WTC11 (cell line): Measurements from ENCODE around the gene RNF150. TPM values are rescaled to one million over a fixed set of nuclear protein-coding genes. Genes with fewer than 3 reads are reported as not detected.

Source experiments
- ATAC-seq: fragments of 200-7000 bp; cut with Tn5 transposase; 2 replicates; pipeline ENCODE4 v1.10.0; 2021; ENCODE audit warnings: mild to moderate bottlenecking, moderate library complexity
- CTCF ChIA-PET: fragments of 300-600 bp; sonication (Branson Sonifier 250); formaldehyde crosslinking; loops from one replicate; lab custom pipeline; 2021; ENCODE audit warnings: antibody characterized with exemption; lab: Charles Lee
- POLR2A ChIA-PET: fragments of 350-600 bp; sonication (Branson Sonifier 250); formaldehyde crosslinking; loops from one replicate; lab custom pipeline; 2021; ENCODE audit warnings: antibody characterized with exemption; lab: Charles Lee
- DNase-seq: peaks from one replicate; pipeline ENCODE4 v3.0.0; 2021; ENCODE audit warnings: low spot score
- H3K27ac Mint-ChIP-seq: 2 replicates; pipeline ENCODE4 v1.8.0; 2021; ENCODE audit warnings: mixed read lengths
- H3K27me3 Mint-ChIP-seq: 2 replicates; pipeline ENCODE4 v1.8.0; 2021; ENCODE audit warnings: low read depth, mild to moderate bottlenecking, moderate library complexity, mixed read lengths
- H3K36me3 Mint-ChIP-seq: 2 replicates; pipeline ENCODE4 v1.8.0; 2021; ENCODE audit warnings: mixed read lengths
- H3K4me1 Mint-ChIP-seq: 2 replicates; pipeline ENCODE4 v1.8.0; 2022; ENCODE audit warnings: mixed read lengths
- H3K4me3 Mint-ChIP-seq: 2 replicates; pipeline ENCODE4 v1.8.0; 2021; ENCODE audit warnings: mild to moderate bottlenecking, moderate library complexity, mixed read lengths
- H3K9me3 Mint-ChIP-seq: 2 replicates; pipeline ENCODE4 v1.8.0; 2021; ENCODE audit warnings: mixed read lengths
- ATF1 ChIP-seq: sonication (generic); formaldehyde crosslinking; IDR thresholded peaks from 2 replicates; pipeline ENCODE4 v1.8.1; 2023; ENCODE audit warnings: mild to moderate bottlenecking, moderate library complexity, missing genetic modification reagents
- ETV6 ChIP-seq: sonication (generic); formaldehyde crosslinking; IDR thresholded peaks from 2 replicates; pipeline ENCODE4 v1.8.1; 2022; ENCODE audit warnings: mild to moderate bottlenecking, missing genetic modification reagents
- FOXK1 ChIP-seq: sonication (generic); formaldehyde crosslinking; IDR thresholded peaks from 2 replicates; pipeline ENCODE4 v1.8.0; 2022; ENCODE audit warnings: mild to moderate bottlenecking, moderate library complexity, missing genetic modification reagents
- IRF2 ChIP-seq: sonication (generic); formaldehyde crosslinking; IDR thresholded peaks from 2 replicates; pipeline ENCODE4 v1.8.0; 2022; ENCODE audit warnings: low read depth, missing genetic modification reagents, borderline replicate concordance
- JAZF1 ChIP-seq: fragments of 250-450 bp; sonication (Bioruptor Pico); IDR thresholded peaks from 2 replicates; pipeline ENCODE4 v1.9.0; 2021; ENCODE audit warnings: moderate library complexity, mild to moderate bottlenecking, inconsistent platforms
- JUN ChIP-seq: sonication (generic); formaldehyde crosslinking; IDR thresholded peaks from 2 replicates; pipeline ENCODE4 v1.8.0; 2023; ENCODE audit warnings: mild to moderate bottlenecking, missing genetic modification reagents
- NFATC4 ChIP-seq: fragments of 250-450 bp; sonication (Bioruptor Pico); IDR thresholded peaks from 2 replicates; pipeline ENCODE4 v1.9.0; 2021; ENCODE audit warnings: mild to moderate bottlenecking
- RORB ChIP-seq: fragments of 250-450 bp; sonication (Bioruptor Pico); IDR thresholded peaks from 2 replicates; pipeline ENCODE4 v1.9.0; 2021; ENCODE audit warnings: mild to moderate bottlenecking
- ZNF263 ChIP-seq: sonication (generic); formaldehyde crosslinking; IDR thresholded peaks from 2 replicates; pipeline ENCODE4 v1.8.1; 2022; ENCODE audit warnings: low read depth, mild to moderate bottlenecking, moderate library complexity, missing genetic modification reagents
- total RNA-seq: library from RNA; stranded (reverse); gene quantifications from 3 replicates; pipeline ENCODE4 v1.2.3, GENCODE V29; 2021
- TF ChIP-seq, protein P1 (sequence below): sonication (generic); formaldehyde crosslinking; IDR thresholded peaks from 2 replicates; pipeline ENCODE4 v1.8.0; 2022; ENCODE audit warnings: mild to moderate bottlenecking, missing genetic modification reagents
- TF ChIP-seq, protein P2 (sequence below): sonication (generic); formaldehyde crosslinking; IDR thresholded peaks from 2 replicates; pipeline ENCODE4 v1.8.1; 2023; ENCODE audit warnings: mild to moderate bottlenecking, missing genetic modification reagents
- TF ChIP-seq, protein P3 (sequence below): fragments of 250-450 bp; sonication (Bioruptor Pico); IDR thresholded peaks from 2 replicates; pipeline ENCODE4 v1.9.0; 2021; ENCODE audit warnings: mild to moderate bottlenecking
- TF ChIP-seq, protein P4 (sequence below): sonication (generic); formaldehyde crosslinking; IDR thresholded peaks from 2 replicates; pipeline ENCODE4 v1.8.0; 2022; ENCODE audit warnings: missing genetic modification reagents
- TF ChIP-seq, protein P5 (sequence below): sonication (generic); formaldehyde crosslinking; conservative IDR thresholded peaks from 2 replicates; pipeline ENCODE4 v1.8.1; 2022; ENCODE audit warnings: mild to moderate bottlenecking, missing genetic modification reagents
- TF ChIP-seq, protein P6 (sequence below): sonication (generic); formaldehyde crosslinking; IDR thresholded peaks from 2 replicates; pipeline ENCODE4 v1.8.1; 2022; ENCODE audit warnings: low read depth, mild to moderate bottlenecking, moderate library complexity, missing genetic modification reagents, borderline replicate concordance

Gene RNF150
- total RNA-seq, 1 experiment from 2014 or later: 5.9 TPM

DNA sequence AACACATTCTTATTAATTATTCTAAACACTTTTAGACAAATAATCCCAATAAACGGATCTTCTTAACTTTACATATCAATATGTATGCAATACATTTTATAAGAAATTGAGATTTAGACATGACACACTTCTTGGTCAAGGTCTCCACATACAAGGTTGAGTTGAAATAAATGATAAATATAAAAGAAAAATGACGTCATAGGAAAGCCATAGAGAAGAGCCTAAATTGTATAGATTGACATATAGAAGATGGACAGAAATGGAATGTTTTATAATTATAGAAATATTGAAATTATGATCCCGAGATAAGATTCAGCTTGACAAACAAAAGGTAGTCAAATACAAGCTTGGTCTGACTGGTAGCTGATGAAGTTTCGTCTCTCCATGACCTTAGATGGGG lies 87.4 kb downstream of the RNF150 start:
- no peak overlapping the region for H3K4me3 Mint-ChIP-seq
- H3K27me3 Mint-ChIP-seq: no peaks in the 10 kb centered on the region
- no peak for TF ChIP-seq ATF1 (CRISPR knock-in tag)
- TF ChIP-seq, protein P1, sequence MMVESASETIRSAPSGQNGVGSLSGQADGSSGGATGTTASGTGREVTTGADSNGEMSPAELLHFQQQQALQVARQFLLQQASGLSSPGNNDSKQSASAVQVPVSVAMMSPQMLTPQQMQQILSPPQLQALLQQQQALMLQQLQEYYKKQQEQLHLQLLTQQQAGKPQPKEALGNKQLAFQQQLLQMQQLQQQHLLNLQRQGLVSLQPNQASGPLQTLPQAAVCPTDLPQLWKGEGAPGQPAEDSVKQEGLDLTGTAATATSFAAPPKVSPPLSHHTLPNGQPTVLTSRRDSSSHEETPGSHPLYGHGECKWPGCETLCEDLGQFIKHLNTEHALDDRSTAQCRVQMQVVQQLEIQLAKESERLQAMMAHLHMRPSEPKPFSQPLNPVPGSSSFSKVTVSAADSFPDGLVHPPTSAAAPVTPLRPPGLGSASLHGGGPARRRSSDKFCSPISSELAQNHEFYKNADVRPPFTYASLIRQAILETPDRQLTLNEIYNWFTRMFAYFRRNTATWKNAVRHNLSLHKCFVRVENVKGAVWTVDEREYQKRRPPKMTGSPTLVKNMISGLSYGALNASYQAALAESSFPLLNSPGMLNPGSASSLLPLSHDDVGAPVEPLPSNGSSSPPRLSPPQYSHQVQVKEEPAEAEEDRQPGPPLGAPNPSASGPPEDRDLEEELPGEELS: no peak
- no peaks in the 10 kb centered on the region for H3K4me1 Mint-ChIP-seq
- H3K9me3 Mint-ChIP-seq: peaks cover 20% of the 10 kb centered on the region
- ChIA-PET CTCF (no interaction called here), POLR2A (no interaction called here)
- H3K27ac Mint-ChIP-seq: no peak overlapping the region
- no peak for DNase-seq
- no peak for ATAC-seq
- peaks cover 11% of the 10 kb centered on the region for H3K36me3 Mint-ChIP-seq

DNA sequence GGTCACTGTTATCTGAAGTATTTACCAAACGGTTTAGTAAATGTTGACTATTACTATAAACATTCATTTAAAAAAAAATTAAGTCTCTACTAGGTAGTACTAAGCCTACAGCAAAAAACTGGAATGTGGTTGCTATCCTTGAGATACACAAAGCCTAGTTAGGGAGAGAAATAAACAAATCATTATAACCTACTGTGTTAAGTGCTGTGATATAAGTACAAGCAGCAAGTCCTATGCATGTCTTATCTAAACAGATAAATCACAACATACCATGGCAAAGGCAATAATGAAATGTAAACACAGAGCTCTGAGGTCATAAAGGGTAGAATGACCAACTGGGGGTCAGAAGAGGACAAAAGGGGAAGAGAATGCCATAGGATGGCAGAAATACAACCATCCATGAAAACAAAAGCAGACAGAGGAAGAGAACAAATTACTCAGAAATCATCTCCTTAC lies 92.2 kb downstream of the RNF150 start:
- no peaks in the 10 kb centered on the region for H3K4me1 Mint-ChIP-seq
- H3K36me3 Mint-ChIP-seq: no peaks in the 10 kb centered on the region
- H3K27ac Mint-ChIP-seq: 0 out of 2 replicates have a peak overlapping the region, but pooled peaks have one; percentile 18
- no peak overlapping the region for H3K4me3 Mint-ChIP-seq
- CTCF ChIA-PET: no interaction called here
- no peak for DNase-seq
- H3K9me3 Mint-ChIP-seq: no peaks in the 10 kb centered on the region
- TF ChIP-seq IRF2 (CRISPR knock-in tag): no peak
- TF ChIP-seq RORB (CRISPR knock-in tag): no peak
- no peaks in the 10 kb centered on the region for H3K27me3 Mint-ChIP-seq
- POLR2A ChIA-PET: no interaction called here
- ATAC-seq: no peak

DNA sequence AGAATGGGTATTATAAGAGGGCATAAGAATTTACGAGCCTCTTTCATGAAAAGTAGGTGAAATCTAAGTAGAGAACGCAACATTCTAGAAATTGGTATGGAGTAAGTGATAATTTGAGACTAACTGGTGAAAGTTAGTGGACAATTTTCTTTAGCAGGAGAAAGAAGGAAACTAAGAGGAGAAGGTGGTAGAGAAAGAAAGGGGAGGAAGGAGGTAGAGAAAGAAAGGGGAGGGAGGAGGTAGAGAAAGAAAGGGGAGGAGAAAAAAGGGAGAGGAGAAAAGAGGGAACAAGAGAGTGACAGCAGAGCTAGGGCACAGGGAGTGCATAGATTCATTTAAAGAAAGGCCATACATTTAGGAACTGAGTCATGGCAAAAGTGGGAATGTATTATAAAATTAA lies 94.1 kb downstream of the RNF150 start:
- TF ChIP-seq NFATC4 (CRISPR knock-in tag): no peak
- TF ChIP-seq, protein P2, sequence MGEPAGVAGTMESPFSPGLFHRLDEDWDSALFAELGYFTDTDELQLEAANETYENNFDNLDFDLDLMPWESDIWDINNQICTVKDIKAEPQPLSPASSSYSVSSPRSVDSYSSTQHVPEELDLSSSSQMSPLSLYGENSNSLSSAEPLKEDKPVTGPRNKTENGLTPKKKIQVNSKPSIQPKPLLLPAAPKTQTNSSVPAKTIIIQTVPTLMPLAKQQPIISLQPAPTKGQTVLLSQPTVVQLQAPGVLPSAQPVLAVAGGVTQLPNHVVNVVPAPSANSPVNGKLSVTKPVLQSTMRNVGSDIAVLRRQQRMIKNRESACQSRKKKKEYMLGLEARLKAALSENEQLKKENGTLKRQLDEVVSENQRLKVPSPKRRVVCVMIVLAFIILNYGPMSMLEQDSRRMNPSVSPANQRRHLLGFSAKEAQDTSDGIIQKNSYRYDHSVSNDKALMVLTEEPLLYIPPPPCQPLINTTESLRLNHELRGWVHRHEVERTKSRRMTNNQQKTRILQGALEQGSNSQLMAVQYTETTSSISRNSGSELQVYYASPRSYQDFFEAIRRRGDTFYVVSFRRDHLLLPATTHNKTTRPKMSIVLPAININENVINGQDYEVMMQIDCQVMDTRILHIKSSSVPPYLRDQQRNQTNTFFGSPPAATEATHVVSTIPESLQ (CRISPR knock-in tag): no peak
- no peak for TF ChIP-seq FOXK1 (CRISPR knock-in tag)
- TF ChIP-seq, protein P3, sequence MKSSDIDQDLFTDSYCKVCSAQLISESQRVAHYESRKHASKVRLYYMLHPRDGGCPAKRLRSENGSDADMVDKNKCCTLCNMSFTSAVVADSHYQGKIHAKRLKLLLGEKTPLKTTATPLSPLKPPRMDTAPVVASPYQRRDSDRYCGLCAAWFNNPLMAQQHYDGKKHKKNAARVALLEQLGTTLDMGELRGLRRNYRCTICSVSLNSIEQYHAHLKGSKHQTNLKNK (CRISPR knock-in tag): no peak
- no peak for TF ChIP-seq RORB (CRISPR knock-in tag)
- TF ChIP-seq, protein P4, sequence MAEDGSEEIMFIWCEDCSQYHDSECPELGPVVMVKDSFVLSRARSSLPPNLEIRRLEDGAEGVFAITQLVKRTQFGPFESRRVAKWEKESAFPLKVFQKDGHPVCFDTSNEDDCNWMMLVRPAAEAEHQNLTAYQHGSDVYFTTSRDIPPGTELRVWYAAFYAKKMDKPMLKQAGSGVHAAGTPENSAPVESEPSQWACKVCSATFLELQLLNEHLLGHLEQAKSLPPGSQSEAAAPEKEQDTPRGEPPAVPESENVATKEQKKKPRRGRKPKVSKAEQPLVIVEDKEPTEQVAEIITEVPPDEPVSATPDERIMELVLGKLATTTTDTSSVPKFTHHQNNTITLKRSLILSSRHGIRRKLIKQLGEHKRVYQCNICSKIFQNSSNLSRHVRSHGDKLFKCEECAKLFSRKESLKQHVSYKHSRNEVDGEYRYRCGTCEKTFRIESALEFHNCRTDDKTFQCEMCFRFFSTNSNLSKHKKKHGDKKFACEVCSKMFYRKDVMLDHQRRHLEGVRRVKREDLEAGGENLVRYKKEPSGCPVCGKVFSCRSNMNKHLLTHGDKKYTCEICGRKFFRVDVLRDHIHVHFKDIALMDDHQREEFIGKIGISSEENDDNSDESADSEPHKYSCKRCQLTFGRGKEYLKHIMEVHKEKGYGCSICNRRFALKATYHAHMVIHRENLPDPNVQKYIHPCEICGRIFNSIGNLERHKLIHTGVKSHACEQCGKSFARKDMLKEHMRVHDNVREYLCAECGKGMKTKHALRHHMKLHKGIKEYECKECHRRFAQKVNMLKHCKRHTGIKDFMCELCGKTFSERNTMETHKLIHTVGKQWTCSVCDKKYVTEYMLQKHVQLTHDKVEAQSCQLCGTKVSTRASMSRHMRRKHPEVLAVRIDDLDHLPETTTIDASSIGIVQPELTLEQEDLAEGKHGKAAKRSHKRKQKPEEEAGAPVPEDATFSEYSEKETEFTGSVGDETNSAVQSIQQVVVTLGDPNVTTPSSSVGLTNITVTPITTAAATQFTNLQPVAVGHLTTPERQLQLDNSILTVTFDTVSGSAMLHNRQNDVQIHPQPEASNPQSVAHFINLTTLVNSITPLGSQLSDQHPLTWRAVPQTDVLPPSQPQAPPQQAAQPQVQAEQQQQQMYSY (CRISPR knock-in tag): no peak
- no peak for TF ChIP-seq JUN (CRISPR knock-in tag)
- TF ChIP-seq, protein P5, sequence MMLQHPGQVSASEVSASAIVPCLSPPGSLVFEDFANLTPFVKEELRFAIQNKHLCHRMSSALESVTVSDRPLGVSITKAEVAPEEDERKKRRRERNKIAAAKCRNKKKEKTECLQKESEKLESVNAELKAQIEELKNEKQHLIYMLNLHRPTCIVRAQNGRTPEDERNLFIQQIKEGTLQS (CRISPR knock-in tag): no peak
- no peak for TF ChIP-seq ETV6 (CRISPR knock-in tag)
- no peak for TF ChIP-seq JAZF1 (CRISPR knock-in tag)
- no peak for TF ChIP-seq ZNF263 (CRISPR knock-in tag)
- TF ChIP-seq, protein P6, sequence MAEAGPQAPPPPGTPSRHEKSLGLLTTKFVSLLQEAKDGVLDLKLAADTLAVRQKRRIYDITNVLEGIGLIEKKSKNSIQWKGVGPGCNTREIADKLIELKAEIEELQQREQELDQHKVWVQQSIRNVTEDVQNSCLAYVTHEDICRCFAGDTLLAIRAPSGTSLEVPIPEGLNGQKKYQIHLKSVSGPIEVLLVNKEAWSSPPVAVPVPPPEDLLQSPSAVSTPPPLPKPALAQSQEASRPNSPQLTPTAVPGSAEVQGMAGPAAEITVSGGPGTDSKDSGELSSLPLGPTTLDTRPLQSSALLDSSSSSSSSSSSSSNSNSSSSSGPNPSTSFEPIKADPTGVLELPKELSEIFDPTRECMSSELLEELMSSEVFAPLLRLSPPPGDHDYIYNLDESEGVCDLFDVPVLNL (CRISPR knock-in tag): no peak
- CTCF ChIA-PET: no interaction called here
- no peaks in the 10 kb centered on the region for H3K27me3 Mint-ChIP-seq
- no peak for ATAC-seq
- no peak overlapping the region for H3K27ac Mint-ChIP-seq
- no peaks in the 10 kb centered on the region for H3K36me3 Mint-ChIP-seq
- POLR2A ChIA-PET: no interaction called here
- peaks cover 4% of the 10 kb centered on the region for H3K9me3 Mint-ChIP-seq
- no peak for DNase-seq
- H3K4me1 Mint-ChIP-seq: no peaks in the 10 kb centered on the region
- no peak overlapping the region for H3K4me3 Mint-ChIP-seq
